ENCODE results near the gene ZNF655. TPM values are rescaled to one million over a fixed set of nuclear protein-coding genes. Genes with fewer than 3 reads are reported as not detected.
A peak's percentile ranks its signal among the peaks of the same experiment; 100 is the strongest.

ZNF655 gene
- polyA plus RNA-seq, 3 donors: 61.6 to 151 (median 62.2) TPM

GRCh38 chr7:99561737-99562051, 3.3 kb downstream of the ZNF655 start:
- intact Hi-C loops (cut with micrococcal nuclease): no loop called here
- H3K4me3 ChIP-seq (replicated peaks in 1 of 3; ENCODE audit: low read depth in 2 of 3, low read length in 3 of 3): no peak overlapping the region
- H3K9ac ChIP-seq (ENCODE audit: insufficient read depth, low read length, poor library complexity, severe bottlenecking): no peak overlapping the region
- Mint-ChIP-seq H3K27me3 (ENCODE audit: low read depth in 3 of 3) (peaks cover 0 to 2% (median 0%) of the 10 kb centered on the region in 3 donors), H3K36me3 (peaks cover 50 to 67% of the 10 kb centered on the region in 2 donors), H3K4me1 (peaks cover 37% of the 10 kb centered on the region), H3K27ac (peak overlapping the region in 4 of 7 donors; percentile 76 to 91 (median 86)), H3K9me3 (no peaks in the 10 kb centered on the region), H3K4me3 (no peak overlapping the region)
- peaks cover 44% of the 10 kb centered on the region for H4K20me1 ChIP-seq (ENCODE audit: insufficient read depth, low read length)
- H3K4me1 ChIP-seq (ENCODE audit: control insufficient read depth in 1 of 2, insufficient read depth in 2 of 2, low read length in 2 of 2): peaks cover 19 to 41% of the 10 kb centered on the region in 2 donors
- peak overlapping the region in 1 of 2 donors; percentile 47 for H3K27ac ChIP-seq (ENCODE audit: low read depth in 1 of 2, low read length in 2 of 2)
- no peaks in the 10 kb centered on the region for H3K27me3 ChIP-seq (ENCODE audit: control insufficient read depth in 2 of 2, insufficient read depth in 2 of 2, low read length in 2 of 2)
- H3K79me2 ChIP-seq (ENCODE audit: insufficient read depth, low read length): peaks cover 74% of the 10 kb centered on the region
- 100% methylated on average over 2 of the region's 2 CpGs for WGBS (ENCODE audit: insufficient coverage)
- peaks cover 61 to 68% of the 10 kb centered on the region in 2 donors for H3K36me3 ChIP-seq (replicated peaks in 1 of 2; ENCODE audit: control insufficient read depth in 1 of 2, insufficient read depth in 2 of 2, low read length in 2 of 2)
- no peak overlapping the region for H2AFZ ChIP-seq (ENCODE audit: insufficient read depth, low read depth, low read length, poor library complexity, severe bottlenecking)
- no peak for TF ChIP-seq CTCF (IDR thresholded peaks at IDR 0.05)
- DNase-seq: no peak
- no peaks in the 10 kb centered on the region for H3K9me3 ChIP-seq (replicated peaks in 1 of 2; ENCODE audit: control insufficient read depth in 1 of 2, insufficient read depth in 1 of 2, low read length in 2 of 2)
- no peak overlapping the region for H3K4me2 ChIP-seq (replicated peaks; ENCODE audit: extremely low read depth, low read length, poor library complexity, severe bottlenecking)

GRCh38 chr7:99562114-99562784, 3.8 kb downstream of the ZNF655 start:
- H3K4me1 Mint-ChIP-seq: peaks cover 35% of the 10 kb centered on the region
- peak overlapping the region in 6 of 7 donors; percentile 20 to 91 (median 84) for H3K27ac Mint-ChIP-seq
- Histone ChIP-seq H3K4me1 (ENCODE audit: control insufficient read depth in 1 of 2, insufficient read depth in 2 of 2, low read length in 2 of 2) (peaks cover 16 to 36% of the 10 kb centered on the region in 2 donors), H3K27ac (ENCODE audit: low read depth in 1 of 2, low read length in 2 of 2) (peak overlapping the region in 1 of 2 donors; percentile 47), H3K4me3 (replicated peaks in 1 of 3; ENCODE audit: low read depth in 2 of 3, low read length in 3 of 3) (no peak overlapping the region), H3K79me2 (ENCODE audit: insufficient read depth, low read length) (peaks cover 68% of the 10 kb centered on the region), H4K20me1 (ENCODE audit: insufficient read depth, low read length) (peaks cover 44% of the 10 kb centered on the region), H3K36me3 (replicated peaks in 1 of 2; ENCODE audit: control insufficient read depth in 1 of 2, insufficient read depth in 2 of 2, low read length in 2 of 2) (peaks cover 61 to 70% of the 10 kb centered on the region in 2 donors), H3K27me3 (ENCODE audit: control insufficient read depth in 2 of 2, insufficient read depth in 2 of 2, low read length in 2 of 2) (no peaks in the 10 kb centered on the region), H3K9ac (ENCODE audit: insufficient read depth, low read length, poor library complexity, severe bottlenecking) (no peak overlapping the region), H3K4me2 (replicated peaks; ENCODE audit: extremely low read depth, low read length, poor library complexity, severe bottlenecking) (no peak overlapping the region), H2AFZ (ENCODE audit: insufficient read depth, low read depth, low read length, poor library complexity, severe bottlenecking) (no peak overlapping the region), H3K9me3 (replicated peaks in 1 of 2; ENCODE audit: control insufficient read depth in 1 of 2, insufficient read depth in 1 of 2, low read length in 2 of 2) (no peaks in the 10 kb centered on the region)
- H3K36me3 Mint-ChIP-seq: peaks cover 48 to 66% of the 10 kb centered on the region in 2 donors
- no peak for TF ChIP-seq CTCF (IDR thresholded peaks at IDR 0.05)
- DNase-seq: no peak
- H3K9me3 Mint-ChIP-seq: no peaks in the 10 kb centered on the region
- peaks cover 0 to 2% (median 0%) of the 10 kb centered on the region in 3 donors for H3K27me3 Mint-ChIP-seq (ENCODE audit: low read depth in 3 of 3)
- H3K4me3 Mint-ChIP-seq: no peak overlapping the region
- intact Hi-C loops (cut with micrococcal nuclease): no loop called here
- WGBS (ENCODE audit: insufficient coverage): 95% methylated on average over 2 of the region's 9 CpGs

Measured in CD14-positive monocyte (primary cell).